GM21576 (cell line): Measurements from ENCODE around the gene RHOD.
A peak's percentile ranks its signal among the peaks of the same experiment; 100 is the strongest.

ENCODE experiments used
- ATAC-seq: cut with Tn5 transposase; IDR thresholded peaks from one replicate; pipeline ENCODE4 v1.9.1; 2021; ENCODE audit warnings: mild to moderate bottlenecking, moderate library complexity; ENCODE audit not compliant: unreplicated experiment

Gene RHOD

GRCh38 chr11:67058506-67058905, 1.9 kb downstream of the RHOD start:
- ATAC-seq = no peak

DNA sequence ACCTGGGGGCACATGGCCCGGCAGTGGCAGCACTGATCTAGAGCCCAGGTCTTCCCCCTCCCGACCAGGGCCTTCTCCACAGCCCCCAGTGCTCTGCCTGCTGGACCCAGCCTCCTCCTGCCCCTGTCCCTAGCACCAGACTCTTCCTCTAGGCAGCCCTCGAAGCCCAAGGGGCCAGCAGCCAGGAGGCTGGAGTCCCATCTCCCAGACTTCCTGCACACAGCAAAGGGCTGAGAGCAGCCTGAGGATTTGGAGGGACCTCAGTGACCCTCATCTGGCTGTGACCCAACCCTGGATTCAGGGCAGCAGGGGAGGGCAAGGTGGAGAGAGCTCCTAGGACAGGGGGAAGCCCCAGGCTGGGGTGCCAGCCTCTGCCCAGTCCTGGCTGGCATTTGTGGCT, 3.0 kb downstream of the RHOD start:
- no peak for ATAC-seq

- ATAC-seq = no peak
These were observed 3.5 kb downstream of the RHOD start for GRCh38 chr11:67060111-67060522.

DNA sequence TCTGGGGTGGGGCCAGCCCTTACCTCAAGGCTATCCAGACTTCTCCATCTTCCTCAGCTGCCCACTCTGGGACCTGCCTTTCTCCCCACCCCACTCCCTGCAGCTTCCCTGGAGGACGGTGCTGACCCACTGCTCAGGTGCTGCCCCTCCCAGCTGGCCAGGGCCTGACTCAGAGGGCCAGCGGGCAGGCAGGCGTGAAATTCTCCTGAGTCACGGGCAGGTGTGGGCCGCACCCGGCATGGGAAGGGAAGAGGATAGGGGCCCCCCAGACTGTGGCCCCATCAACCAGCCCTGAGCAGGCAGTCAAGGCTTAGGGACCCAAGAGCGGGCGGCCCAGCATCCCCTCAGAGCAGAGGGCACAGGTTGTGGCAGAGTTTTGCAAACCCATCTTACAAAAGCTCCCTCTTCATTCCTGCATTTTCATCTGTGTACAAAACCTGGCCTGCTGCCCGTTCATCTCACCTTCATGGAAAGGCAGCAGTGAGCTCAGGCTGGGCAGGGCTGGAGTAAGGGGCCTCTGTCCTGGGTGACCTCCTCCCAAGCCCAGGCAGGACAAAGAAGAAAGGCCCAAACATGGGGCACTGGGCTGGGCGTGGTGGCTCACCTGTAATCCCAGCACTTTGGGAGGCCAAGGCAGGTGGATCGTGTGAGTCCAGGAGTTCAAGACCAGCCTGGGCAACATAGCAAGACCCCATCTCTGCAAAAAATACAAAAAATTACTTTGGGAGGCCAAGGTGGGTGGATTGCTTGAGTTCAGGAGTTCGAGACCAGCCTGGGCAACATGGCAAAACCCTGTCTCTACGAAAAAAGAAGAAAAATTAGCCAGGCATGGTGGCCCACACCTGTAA, 6.1 kb downstream of the RHOD start:
- ATAC-seq = no peak

- ATAC-seq = no peak
These were observed 9.7 kb downstream of the RHOD start for GRCh38 chr11:67066333-67066709.

DNA sequence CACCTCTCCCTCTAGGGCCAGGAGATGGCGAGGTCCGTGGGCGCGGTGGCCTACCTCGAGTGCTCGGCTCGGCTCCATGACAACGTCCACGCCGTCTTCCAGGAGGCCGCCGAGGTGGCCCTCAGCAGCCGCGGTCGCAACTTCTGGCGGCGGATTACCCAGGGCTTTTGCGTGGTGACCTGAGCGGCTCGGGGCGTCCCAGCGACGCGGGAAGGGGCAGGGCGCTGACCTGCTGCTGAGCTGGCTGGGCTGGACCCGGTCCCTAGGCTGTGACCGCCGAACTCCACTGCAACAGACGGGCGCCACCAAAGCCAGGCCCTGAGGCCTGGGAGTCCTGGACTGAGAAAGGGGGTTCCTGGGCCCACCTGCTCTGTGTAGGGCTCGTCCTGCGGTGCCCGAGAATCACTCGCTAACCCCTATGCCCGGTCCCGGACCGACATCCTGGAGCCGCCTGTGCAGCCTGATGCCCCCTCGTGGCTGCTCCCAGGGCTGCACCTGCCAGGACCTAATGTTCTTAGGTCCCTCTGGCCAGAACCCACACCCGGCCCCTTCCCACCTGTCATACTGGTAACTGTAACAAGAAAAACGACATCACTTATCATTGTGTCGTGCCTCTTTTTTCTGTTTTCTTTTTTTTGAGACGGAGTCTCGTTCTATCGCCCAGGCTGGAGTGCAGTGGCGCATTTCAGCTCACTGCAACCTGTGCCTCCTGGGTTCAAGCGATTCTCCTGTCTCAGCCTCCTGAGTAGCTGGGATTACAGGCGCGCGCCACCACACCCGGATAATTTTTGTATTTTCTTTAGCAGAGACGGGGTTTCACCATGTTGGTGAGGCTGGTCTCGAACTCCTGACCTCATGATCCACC, 15.0 kb downstream of the RHOD start:
- no peak for ATAC-seq

DNA sequence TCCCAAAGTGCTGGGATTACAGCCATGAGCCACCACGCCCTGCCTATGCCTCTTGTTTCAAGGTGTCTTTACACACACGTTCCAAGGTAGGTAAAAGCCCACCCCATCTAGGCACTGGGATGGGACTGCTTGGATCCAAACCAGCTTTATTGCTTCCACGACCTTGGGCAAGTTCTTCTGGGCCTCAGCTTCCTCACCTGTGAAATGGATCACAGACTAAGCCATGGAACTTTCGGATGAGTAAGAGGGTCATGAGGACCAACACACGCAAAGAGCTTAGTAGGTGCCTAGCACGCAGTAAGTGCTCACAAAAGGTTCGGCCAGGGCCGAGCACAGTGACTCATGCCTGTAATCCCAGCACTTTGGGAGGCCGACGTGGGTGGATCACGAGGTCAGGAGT, 15.6 kb downstream of the RHOD start:
- no peak for ATAC-seq

DNA sequence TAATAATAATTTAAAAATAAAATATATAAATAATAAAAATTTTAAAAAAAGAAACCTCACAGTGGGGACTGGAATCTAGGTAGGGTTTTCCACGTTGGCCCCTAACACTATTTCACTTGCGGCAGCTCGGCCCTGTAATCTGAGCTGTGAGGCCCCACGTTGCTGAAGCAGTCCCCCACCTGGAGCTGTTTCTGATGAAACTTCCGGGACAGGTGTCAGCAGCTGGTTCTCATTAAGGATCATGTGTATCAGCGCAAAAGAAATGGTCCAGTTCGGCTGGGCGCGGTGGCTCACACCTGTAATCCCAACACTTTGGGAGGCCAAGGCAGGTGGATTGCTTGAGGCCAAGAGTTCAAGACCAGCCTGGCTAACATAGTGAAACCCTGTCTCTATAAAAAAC, 17.3 kb downstream of the RHOD start:
- no peak for ATAC-seq

DNA sequence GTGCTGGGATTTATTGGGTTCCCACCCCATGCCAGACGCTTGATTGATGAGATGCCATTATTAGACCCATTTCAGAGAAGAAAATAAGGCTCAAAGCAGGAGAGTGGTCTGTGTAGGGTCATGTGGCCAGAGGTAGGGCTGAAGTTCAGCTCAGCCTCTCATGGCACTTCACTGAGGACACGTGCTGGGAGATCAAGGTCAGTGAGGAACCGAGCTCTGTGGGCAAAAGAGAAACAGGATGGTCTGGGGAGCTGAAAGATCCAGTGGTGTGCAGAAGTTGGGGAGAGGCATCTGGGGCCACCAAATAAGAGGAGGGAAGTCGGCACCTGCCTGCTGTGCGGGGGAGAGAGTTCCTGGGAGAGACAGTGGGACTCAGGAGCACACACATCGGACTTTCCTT, 19.6 kb downstream of the RHOD start:
- no peak for ATAC-seq

DNA sequence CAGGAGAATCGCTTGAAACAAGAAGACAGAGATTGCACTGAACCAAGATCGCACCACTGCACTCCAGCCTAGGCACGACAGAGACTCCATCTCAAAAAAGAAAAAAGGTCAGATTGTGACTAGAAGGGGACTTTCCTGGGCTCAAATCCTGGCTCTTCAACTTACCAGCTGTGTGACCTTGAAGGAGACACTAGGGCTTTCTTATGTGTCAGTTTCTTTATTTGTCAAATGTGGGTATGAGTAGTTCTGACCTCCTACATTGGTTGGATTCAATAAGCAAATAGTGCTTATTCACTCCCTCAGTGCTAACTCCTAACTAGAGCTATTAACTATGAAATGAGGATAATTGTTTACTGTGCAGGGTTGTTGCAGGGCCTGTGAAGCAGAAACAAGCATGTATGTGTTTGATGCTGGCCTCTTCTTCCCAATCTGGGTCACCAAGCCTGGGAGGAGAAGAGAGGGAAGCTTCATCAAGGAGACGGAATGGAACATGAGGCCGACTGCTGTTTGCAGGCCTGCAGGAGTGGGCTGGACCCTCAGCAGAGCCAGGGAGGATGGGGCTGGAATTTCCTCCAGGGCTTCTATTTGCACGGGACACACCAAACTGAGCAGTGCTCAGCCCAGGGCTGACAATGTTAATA, 22.5 kb downstream of the RHOD start:
- ATAC-seq = no peak

DNA sequence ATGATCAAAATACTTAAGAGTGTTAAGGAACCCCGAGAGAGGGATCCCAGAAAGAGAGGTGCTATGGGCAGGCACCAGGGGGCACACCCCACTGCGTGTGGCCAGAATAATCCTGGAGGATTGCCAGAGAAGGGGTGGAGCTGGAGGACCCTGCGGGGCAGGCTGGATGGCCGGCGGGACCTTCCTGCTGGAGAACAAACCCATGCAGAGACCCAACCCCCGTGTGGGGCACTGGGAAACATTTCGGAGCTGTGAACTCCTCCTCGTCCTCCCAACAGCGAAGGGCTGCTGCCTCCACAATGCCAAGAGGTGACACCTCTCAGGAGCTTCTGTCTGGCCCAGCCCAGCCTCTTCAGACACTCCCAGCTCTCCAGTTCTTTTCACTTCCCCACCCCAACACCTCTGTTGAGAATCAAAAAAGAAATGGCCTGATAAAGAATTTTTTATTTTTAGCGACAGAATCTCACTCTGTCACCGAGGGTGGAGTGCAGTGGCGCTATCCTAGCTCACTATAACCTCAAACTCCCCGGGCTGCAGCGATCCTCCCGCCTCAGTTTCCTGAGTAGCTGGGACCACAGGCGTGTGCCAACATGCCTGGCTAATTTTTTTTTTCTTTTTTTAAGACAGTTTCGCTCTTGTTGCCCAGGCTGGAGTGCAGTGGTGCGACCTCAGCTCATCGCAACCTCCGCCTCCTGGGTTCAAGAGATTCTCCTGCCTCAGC, 25.6 kb downstream of the RHOD start:
- ATAC-seq = no peak

DNA sequence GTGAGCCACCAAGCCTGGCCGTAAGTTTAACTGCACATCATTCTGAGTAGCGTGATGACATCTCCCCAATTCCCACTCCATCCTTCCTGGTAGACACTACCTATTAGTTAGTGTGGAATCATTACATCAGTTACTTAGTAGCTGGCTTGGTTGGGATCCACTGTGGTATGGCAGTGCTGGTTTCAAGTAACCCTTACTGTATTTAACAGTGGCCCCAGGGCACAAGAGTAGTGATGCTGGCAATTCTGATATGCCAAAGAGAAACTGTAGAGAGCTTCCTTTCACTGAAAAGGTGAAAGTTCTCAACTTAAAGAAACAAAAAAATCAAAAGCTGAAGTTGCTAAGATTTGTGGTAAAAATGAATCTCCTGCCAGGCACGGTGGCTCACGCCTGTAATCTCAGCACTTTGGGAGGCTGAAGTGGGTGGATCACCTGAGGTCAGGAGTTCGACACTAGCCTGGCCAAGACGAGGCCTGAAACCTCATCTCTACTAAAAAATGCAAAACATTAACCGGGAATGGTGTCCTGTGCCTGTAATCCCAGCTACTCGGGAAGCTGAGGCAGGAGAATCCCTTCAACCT, 27.2 kb downstream of the RHOD start:
- ATAC-seq = no peak

DNA sequence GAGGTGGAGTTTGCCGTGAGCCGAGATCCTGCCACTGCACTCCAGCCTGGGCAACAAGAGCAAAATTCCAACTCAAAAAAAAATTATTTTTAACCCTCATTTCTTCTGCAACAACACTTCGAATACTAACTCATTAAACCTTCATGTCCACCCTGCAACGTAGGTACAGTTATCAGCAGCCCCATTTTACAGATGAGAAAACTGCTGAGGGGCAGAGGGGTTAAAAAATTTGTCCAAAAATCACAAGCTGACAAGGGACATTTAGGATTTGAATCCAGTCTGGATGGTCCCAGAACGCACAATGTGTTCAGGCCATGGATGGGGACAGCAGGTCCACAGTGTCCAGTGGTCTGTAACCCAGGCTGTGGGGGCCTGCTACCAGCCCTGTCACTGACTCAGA, 29.0 kb downstream of the RHOD start:
- ATAC-seq = no peak

GRCh38 chr11:67090717-67091116, 34.1 kb downstream of the RHOD start:
- ATAC-seq = no peak

- ATAC-seq = no peak
These were observed 38.5 kb downstream of the RHOD start for GRCh38 chr11:67095214-67095507.

- ATAC-seq = no peak
These were observed 42.3 kb downstream of the RHOD start for GRCh38 chr11:67098799-67099429.

DNA sequence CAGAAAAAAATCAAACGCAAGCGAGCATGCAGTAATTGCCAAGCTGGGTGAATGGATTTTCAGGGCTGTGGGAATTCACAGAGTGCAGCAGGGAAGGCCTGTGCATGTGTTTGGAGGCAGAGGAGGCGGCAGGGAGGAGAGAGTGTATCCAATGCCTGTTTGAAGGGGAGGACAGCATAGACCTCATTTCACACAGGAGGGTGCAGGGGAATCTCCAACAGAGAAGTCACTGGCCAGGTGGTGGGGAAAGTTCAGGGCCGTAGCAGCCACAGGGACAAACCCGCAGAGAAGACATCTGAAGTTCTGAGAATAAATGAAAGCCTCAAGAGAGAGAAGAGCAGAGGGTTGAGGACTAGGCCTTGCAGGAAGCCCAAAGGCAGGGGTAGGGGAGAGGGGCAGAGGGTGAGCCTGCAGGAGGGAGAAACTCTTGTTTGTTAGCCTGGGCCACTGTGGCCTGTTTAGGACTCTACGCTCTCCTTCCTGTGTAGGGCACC, 43.2 kb downstream of the RHOD start:
- peak; percentile 43 for ATAC-seq

- no peak for ATAC-seq
These were observed 46.0 kb downstream of the RHOD start for GRCh38 chr11:67102664-67103063.

GRCh38 chr11:67105964-67106363, 49.3 kb downstream of the RHOD start:
- no peak for ATAC-seq

GRCh38 chr11:67111261-67111660, 54.6 kb downstream of the RHOD start:
- ATAC-seq = no peak
